HG02981 (cell line): ENCODE measurements around the gene WDR11.

Experiments used
- ATAC-seq: cut with Tn5 transposase; IDR thresholded peaks from one replicate; pipeline ENCODE4 v1.9.1; 2021; ENCODE audit warnings: mild to moderate bottlenecking, moderate library complexity; ENCODE audit not compliant: unreplicated experiment

WDR11 gene, protein sequence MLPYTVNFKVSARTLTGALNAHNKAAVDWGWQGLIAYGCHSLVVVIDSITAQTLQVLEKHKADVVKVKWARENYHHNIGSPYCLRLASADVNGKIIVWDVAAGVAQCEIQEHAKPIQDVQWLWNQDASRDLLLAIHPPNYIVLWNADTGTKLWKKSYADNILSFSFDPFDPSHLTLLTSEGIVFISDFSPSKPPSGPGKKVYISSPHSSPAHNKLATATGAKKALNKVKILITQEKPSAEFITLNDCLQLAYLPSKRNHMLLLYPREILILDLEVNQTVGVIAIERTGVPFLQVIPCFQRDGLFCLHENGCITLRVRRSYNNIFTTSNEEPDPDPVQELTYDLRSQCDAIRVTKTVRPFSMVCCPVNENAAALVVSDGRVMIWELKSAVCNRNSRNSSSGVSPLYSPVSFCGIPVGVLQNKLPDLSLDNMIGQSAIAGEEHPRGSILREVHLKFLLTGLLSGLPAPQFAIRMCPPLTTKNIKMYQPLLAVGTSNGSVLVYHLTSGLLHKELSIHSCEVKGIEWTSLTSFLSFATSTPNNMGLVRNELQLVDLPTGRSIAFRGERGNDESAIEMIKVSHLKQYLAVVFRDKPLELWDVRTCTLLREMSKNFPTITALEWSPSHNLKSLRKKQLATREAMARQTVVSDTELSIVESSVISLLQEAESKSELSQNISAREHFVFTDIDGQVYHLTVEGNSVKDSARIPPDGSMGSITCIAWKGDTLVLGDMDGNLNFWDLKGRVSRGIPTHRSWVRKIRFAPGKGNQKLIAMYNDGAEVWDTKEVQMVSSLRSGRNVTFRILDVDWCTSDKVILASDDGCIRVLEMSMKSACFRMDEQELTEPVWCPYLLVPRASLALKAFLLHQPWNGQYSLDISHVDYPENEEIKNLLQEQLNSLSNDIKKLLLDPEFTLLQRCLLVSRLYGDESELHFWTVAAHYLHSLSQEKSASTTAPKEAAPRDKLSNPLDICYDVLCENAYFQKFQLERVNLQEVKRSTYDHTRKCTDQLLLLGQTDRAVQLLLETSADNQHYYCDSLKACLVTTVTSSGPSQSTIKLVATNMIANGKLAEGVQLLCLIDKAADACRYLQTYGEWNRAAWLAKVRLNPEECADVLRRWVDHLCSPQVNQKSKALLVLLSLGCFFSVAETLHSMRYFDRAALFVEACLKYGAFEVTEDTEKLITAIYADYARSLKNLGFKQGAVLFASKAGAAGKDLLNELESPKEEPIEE

DNA sequence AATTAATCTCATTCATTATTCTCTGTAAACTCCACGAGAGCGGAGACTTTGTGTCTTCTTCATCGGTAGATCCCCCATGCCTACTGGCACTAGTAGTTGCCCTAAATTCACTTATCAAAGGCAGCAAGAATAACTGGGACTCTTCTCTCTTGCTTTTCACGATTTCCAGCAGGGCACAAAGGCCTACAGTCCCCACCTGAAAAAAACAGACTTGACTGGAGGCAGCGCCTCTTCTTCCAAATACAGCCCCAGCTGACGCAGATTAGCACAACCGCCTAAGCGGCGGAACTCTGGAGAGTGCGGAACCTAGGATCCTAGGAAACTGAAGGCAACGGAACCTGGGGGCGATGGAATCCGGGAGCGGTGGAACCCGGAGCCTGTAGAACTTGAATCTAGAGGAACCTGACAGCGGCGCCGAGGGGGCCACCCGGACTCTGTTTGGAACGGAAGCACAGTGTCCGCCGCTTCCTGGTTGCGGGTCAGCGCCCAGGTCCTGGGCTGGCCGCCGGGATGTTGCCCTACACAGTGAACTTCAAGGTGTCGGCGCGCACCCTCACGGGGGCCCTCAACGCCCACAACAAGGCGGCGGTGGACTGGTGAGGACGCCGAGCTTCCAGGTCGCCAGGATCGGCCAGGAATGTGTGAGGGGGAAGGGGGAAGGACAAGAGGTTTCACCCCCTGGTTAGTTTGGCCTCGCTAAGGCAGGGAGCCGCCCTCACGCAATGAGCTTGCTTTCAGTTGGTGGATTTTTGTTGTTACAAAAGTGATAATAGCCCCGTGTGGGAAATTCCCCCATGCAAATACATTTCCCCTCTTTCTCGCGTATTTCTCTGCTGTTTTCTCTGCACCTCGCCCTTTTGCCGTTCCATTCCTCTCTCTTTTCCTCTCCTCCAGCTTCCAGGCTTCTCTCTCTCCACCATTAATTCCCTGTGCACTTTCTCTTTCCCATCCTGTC lies at the start of gene WDR11:
WDR11 (plus strand) TSS at position 452 of the 955 bp plus-strand sequence; CDS start at position 511, 59 bp downstream.
- peak; percentile 94 for ATAC-seq

DNA sequence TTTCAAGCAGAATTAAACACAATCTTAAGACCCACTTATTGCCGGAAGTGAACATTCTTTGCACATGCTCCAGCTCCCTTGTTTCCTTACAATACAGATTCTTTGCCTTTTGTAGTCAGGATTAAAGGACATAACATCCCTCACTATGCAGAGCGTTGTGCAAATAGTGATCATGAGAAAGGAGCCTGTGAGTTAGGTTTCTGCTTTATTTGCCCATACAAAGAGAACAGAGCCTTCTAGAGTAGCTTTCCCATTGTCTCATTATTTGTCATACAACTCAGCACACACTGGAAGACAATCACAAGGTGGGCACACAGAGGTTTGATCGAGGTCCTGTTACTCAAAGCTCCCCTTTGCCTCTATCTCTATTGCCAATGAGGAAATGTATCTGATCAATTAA lies 48.2 kb upstream of the WDR11 start:
- ATAC-seq: no peak

DNA sequence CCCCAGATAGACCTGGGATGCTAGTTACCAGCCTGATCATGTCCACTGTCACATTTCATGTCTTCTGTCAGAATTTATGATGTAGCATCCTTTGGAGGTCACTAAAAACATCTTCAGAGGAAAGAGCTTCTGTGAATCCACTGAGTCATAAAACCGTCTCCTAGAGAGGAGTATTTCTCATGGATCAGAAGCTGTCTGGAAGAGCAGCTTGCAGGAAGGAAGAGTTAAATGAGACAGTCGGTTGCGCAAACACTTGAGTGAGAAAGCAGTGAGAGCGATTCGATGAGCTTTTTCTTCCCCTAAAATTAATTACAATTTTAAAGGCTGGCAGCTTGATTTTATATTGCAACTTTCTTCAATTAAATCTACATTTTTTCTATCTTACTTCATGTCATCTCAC lies 47.2 kb upstream of the WDR11 start:
- no peak for ATAC-seq

- ATAC-seq: no peak
Observed at GRCh38 chr10:120805014-120805812, 45.9 kb upstream of the WDR11 start.

DNA sequence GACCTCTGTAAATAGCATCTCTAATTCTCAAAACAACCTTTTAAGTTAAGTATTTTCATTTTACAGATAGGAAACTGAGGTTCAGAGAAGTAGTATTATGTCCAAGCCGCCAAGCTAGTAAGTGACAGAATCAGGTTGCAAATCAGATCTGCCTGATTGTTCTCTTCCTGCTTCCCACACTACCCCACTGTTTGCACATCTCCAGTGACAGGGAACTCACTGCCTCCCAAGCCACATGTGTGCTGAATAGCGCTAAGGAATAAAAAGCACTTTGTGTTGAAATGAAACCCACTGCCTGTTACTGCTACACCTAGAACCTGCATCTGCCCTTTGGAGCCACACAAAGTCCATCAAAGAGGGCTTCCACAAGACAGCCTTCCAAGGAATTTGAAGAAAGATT lies 45.1 kb upstream of the WDR11 start:
- ATAC-seq: no peak

DNA sequence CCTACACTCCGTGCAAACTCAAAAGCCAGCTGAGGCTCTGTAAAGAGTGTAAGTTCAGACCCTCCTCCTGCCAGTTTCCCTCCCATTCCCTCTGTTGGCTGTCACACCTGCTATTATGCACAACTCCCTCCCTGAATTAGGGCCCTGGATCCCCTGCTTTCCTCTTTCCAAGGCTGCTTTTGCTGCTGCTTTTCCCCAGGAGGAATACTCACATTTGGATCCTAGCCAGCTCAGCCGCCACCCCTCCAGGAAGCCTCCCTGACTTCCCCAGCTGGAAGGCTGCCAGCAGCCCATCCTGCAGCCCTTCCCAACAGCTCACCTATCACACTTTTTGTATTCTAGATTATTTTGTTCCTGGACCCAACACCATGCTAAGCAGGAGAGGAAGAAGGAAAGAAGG lies 40.9 kb upstream of the WDR11 start:
- no peak for ATAC-seq

DNA sequence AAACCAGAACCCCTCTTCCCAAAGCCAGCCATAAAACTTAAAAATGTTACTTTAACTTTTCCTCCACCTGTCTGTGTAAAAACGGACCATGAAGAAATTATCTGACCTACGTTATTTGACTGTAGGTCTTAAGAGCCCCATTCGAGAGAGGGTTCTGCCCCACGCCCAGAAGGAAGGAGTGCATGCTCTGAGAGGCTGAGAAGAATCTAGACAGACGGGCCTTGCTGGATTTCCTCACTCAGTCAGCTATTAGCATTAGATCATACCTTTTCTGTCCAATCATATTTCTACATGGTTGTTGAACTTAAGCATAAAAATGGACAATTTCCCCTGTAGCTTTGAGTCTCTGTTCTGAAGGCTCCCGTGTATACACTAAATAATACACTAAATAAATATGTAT lies 38.1 kb upstream of the WDR11 start:
- no peak for ATAC-seq

DNA sequence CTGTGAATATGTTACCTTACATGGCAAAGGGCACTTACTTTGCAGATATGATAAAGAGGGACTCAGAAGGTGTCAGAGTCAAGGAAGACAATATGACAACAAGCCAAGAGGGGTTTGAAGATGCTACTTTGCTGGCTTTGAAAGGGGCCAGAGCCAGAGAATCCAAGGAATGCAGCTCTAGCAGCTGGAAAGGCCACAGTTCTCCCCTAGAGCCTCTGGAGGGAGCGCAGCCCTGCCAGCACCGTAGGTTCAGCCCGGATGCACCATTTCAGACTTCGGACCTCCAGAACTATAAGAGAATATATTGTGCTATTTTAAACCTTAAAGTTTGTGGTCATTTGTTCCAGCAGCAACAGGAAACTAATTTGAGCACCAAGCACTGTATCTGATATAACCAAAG lies 32.9 kb upstream of the WDR11 start:
- no peak for ATAC-seq

DNA sequence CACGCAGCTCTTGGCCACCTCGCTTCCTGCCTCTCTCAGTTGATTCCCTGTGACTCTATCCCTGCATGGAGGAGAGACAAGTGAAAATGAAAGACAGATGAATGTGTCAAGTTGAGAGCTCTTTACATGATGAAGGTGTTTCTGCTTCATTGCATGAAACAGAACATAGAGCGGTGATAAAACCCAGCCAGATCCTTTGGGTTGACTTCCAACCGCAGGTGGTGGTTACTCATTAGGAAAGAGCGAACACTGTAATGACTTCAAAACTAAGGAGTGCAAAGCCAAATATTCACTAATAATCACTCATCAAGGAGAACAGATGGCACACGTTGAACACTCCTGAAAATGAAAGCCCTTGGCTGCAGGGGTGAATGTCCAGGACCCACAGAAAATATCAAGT lies 31.8 kb upstream of the WDR11 start:
- ATAC-seq: no peak

- no peak for ATAC-seq
Observed at GRCh38 chr10:120823266-120823665, 27.9 kb upstream of the WDR11 start.

DNA sequence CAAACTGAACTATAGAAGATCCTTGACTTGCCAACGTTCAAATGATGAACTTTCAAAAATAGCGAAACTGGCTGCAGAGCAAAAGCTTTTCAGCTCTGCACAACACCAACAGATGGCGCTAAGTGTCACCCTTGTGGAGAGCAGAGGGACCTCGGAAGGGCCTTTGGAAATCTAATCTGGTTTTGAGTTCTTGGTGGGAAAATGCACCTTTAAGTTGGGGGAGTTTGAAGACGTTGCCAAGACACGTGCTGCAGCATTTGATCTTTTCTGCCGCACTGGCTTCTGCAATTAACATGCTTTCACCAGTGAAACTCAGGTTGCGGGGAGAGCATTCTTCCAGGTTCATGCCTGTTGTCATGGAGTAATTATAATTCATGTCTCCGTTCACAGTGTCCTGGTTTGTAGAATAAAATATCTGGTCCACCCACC lies 26.3 kb upstream of the WDR11 start:
- no peak for ATAC-seq

DNA sequence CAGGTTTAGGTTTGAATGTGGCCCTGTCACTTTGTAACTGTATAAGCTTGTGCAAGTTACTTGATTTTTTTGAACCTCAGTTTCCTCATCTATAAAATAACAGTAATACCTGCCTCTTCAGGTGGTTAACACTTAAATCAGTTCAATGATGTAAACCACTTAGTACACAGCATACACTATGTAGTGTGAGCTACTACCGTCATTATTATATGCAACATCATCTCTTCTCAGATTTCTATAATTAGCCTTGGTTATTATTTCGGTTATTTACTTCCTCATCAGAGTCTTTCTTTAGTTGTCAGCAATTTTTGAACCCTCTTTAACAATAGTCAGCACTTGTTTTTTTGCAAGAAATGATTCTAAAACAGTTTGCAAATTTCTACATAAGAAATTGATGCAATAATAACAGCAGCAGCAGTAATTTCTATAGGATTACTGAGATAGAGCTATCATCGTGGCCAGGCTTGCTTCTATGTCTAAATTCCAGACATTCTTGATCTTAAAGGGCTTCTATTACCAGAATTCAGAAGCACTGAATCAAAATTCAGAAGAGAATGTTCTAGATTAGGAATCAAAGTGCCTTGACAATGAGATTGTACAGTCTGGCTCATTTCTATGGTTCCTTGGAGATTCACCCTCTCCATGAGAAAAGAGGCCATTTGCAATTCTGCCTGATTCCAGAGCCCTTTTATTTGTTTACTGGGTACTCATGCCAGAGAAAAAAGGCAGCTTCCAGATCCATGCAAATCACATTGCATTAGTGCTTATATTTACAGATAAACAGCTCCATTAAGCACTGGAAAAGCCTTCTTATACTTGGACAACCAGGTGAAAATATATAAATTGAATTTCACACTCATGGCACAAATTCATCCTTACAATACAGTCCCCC lies 25.0 kb upstream of the WDR11 start:
- ATAC-seq: no peak

- ATAC-seq: no peak
Observed at GRCh38 chr10:120827251-120827875, 23.8 kb upstream of the WDR11 start.

GRCh38 chr10:120828763-120829319 lies 22.3 kb upstream of the WDR11 start:
- ATAC-seq: no peak

GRCh38 chr10:120832106-120832505 lies 19.1 kb upstream of the WDR11 start:
- no peak for ATAC-seq

DNA sequence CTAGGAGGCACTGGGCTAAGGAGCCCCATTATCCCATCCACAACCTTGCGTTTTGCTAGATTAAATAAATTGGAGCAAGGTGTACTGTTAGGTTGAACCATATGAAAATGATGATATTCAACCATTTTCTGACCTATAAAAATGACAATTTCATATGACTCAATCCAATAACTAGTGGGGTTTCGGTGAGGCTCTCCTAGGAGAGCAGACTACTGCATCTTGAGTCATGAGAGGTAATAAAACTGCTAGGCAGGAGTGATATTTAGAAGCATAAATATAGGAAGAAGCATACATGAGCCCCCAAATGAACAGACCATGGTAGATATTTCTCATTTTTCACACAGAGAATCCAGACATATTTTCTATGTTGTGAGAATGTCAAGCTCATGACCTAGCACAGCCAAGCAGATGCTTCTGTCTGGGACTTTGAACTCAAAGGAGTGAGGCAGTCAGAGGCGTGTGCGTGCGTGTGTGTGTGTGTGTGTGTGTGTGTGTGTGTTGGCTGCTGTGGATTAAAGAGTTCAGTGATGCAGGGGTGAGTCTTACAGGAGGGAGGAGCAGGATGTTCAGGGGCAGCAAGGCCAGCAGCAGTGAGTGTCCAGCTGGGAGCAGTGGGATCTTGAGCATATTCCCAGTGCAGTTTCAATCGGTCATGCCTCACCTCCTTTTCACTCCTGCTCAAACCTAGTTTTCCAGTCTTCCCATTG lies 17.8 kb upstream of the WDR11 start:
- ATAC-seq: no peak

DNA sequence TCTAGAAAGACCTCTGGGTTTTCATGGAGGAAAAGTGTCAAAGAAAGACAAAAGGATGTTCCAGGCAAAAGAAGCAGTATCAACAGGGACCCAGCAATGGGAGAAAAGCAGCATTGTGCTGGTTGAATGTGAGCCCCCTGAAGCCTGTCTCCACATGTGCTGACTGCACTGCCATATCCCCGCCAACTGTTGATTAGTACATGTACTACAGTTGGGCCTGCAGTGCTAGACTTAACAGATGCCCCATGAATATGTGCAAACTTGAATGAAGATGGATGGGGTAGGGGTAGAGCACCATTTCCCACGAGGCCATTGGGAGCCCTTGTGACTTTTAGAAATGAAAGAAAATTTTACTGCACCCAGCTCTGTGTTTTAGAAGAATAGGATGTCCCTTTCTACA lies 15.6 kb upstream of the WDR11 start:
- no peak for ATAC-seq
